GM18873 (cell line): ENCODE results near the gene NSG2.
"Not testable (repeated sequence)": the region's sequence is repeated elsewhere in the genome, so short reads cannot be mapped to it uniquely, and the experiment has no call there.

Source experiments
- ATAC-seq: cut with Tn5 transposase; IDR thresholded peaks from one replicate; pipeline ENCODE4 v1.9.1; 2021; ENCODE audit warnings: mild to moderate bottlenecking, moderate library complexity, moderate number of reproducible peaks; ENCODE audit not compliant: unreplicated experiment, low FRiP score

The NSG2 gene

GRCh38 chr5:174045470-174046025, at the start of gene NSG2:
TSS of gene NSG2 (plus strand) at chr5:174045706. CDS start at chr5:174046756, 1,050 bp downstream.
- no peak for ATAC-seq

- no peak for ATAC-seq
Observed at GRCh38 chr5:173997331-173997730, 48.2 kb upstream of the NSG2 start.

- ATAC-seq, result no peak
Observed at GRCh38 chr5:173998531-173998930, 47.0 kb upstream of the NSG2 start.

- ATAC-seq, result no peak
Observed at GRCh38 chr5:174000076-174000475, 45.4 kb upstream of the NSG2 start.

GRCh38 chr5:174003795-174004194, 41.7 kb upstream of the NSG2 start:
- no peak for ATAC-seq

- no peak for ATAC-seq
Observed at GRCh38 chr5:174008922-174009321, 36.6 kb upstream of the NSG2 start.

- ATAC-seq, result no peak
Observed at GRCh38 chr5:174010365-174010764, 35.1 kb upstream of the NSG2 start.

- no peak for ATAC-seq
Observed at GRCh38 chr5:174011441-174011840, 34.1 kb upstream of the NSG2 start.

GRCh38 chr5:174020069-174020927, 25.2 kb upstream of the NSG2 start:
- not testable (repeated sequence) for ATAC-seq

GRCh38 chr5:174020928-174021304, 24.6 kb upstream of the NSG2 start:
- no peak for ATAC-seq

- ATAC-seq, result no peak
Observed at GRCh38 chr5:174022384-174023095, 23.0 kb upstream of the NSG2 start.

- no peak for ATAC-seq
Observed at GRCh38 chr5:174030286-174030685, 15.2 kb upstream of the NSG2 start.

- ATAC-seq, result no peak
Observed at GRCh38 chr5:174044466-174045254, 846 bp upstream of the NSG2 start.

GRCh38 chr5:174046558-174046957, 1.1 kb downstream of the NSG2 start:
- no peak for ATAC-seq

- no peak for ATAC-seq
Observed at GRCh38 chr5:174047472-174048099, 2.1 kb downstream of the NSG2 start.

- ATAC-seq, result no peak
Observed at GRCh38 chr5:174052636-174053035, 7.1 kb downstream of the NSG2 start.

GRCh38 chr5:174053905-174054304, 8.4 kb downstream of the NSG2 start:
- ATAC-seq, result no peak

- ATAC-seq, result no peak
Observed at GRCh38 chr5:174056064-174056847, 10.8 kb downstream of the NSG2 start.

GRCh38 chr5:174057206-174057605, 11.7 kb downstream of the NSG2 start:
- ATAC-seq, result no peak
